GM18511 (cell line): ENCODE data around the gene AKAP7.
A peak's percentile ranks its signal among the peaks of the same experiment; 100 is the strongest.
"Not testable (repeated sequence)": the region's sequence is repeated elsewhere in the genome, so short reads cannot be mapped to it uniquely, and the experiment has no call there.

Experiments
- ATAC-seq: cut with Tn5 transposase; IDR thresholded peaks from one replicate; pipeline ENCODE4 v1.9.1; 2021; ENCODE audit warnings: mild to moderate bottlenecking, moderate library complexity; ENCODE audit not compliant: unreplicated experiment

Gene AKAP7

DNA sequence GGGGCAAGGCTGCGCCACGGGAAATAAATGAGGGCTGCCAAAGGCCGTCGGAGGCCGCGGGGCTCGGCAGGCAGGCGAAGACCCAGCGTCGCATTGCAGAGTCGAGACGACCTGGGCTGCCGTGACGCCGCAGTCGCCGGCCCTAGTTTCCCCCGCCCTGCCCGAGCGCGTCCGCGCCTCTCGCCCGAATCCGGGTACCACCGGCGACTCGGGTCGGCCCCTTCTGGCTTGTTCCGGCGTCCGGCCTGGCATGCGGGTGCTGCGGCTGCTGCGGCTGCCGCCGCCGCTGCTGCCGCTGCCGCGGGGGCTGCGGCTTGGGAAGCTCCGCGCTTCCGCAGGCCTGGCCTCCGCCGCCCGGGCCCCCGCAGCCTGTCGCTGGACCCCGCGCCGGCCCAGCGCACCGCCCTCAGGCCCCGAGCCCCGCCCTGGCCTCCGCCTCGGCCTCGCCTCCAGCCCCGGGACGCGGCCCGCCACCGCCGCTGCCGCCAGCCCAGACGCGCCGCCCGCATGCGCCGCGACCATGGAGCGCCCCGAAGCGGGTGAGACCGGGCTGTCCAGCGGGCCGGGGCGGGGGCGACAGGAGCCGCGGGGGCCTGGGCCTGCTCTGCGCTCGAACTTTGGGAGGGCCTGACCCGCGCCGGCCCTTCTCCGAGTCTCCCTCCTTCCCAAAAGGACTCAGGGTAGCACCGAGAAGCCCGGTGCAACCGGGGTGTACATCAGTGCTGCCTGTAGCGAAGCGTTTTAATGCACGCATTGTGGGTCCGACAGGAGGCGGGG lies at the start of gene AKAP7:
Gene AKAP7, plus strand, starts transcription at position 224 of the 777 bp plus-strand sequence. Its CDS starts 297 bp downstream, at position 521.
- peak; percentile 78 for ATAC-seq

DNA sequence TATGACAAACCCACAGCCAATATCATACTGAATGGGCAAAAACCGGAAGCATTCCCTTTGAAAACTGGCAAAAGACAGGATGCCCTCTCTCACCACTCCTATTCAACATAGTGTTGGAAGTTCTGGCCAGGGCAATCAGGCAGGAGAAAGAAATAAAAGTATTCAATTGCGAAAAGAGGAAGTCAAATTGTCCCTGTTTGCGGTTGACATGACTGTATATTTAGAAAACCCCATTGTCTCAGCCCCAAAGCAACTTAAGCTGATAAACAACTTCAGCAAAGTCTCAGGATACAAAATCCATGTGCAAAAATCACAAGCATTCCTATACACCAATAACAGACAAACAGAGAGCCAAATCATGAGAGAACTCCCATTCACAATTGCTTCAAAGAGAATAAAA lies 44.9 kb upstream of the AKAP7 start:
- not testable (repeated sequence) for ATAC-seq

DNA sequence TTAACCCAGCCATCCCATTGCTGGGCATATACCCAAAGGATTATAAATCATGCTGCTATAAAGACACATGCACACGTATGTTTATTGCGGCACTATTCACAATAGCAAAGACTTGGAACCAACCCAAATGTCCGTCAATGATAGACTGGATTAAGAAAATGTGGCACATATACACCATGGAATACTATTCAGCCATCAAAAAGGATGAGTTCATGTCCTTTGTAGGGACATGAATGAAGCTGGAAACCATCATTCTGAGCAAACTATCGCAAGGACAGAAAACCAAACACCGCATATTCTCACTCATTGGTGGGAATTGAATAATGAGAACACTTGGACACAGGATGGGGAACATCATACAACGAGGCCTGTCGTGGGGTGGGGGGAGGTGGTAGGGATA lies 43.3 kb upstream of the AKAP7 start:
- not testable (repeated sequence) for ATAC-seq

DNA sequence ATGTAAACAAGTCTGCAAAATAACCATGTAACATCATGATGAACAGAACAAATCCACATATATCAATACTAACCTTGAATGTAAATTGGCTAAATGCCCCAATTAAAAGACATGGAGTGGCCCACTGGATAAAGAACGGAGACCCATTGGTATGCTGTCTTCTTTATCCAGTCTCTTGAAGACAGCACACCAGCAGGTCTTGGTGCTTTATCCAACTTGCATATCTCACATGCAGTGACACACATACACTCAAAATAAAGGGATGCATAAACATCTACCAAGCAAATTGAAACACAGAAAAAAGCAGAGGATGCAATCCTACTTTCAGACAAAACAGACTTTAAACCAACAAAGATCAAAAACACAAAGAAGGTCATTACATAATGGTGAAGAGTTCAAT lies 41.9 kb upstream of the AKAP7 start:
- no peak for ATAC-seq

DNA sequence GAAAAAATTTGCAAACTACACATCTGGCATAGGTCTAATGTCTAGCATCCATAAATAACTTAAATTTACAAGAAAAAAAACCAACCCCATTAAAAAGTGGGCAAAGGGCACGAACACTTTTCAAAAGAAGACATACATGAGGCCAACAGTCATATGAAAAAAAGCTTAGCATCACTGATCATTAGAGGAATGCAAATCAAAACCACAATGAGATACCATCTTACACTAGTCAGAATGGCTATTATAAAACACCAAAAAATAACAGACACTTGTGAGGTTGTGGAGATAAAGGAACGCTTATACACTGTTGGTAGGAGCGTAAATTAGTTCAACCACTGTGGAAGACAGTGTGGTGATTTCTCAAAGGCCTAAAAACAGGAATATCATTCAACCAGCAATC lies 38.5 kb upstream of the AKAP7 start:
- ATAC-seq: no peak

DNA sequence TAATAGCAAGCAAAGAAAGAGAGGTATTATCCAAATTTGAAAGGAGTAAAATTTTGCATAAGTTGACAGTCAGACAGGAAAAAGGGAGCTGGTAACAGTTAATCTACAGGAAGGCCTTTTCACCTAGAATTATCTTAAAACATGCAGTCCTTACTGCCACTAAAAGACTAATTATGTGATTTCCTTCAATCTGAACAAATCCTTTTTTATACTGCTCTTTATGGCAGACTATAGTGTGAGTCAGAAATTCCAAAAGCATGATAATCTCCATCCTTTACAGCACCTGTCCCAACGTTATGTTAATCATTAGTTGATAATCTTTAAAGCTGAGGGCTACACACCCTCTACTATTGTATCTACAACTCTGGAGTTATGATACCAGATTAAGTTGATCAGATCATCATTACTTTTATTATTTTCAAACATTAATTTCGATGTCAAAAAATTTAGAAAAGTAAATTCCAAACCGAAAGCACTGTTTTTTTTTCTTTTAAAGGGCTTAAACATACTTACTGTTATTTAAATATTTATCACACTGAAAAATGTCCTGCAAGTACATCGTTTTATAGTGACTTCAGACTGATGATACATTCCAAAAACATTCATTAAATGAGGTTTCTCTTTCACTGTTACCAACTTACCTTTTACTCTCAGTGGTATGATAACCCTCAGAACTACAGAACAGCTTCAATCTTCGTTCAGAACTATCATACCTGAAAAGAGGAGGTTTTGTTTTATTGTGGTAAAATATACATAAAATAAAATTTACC lies 33.2 kb upstream of the AKAP7 start:
- no peak for ATAC-seq

DNA sequence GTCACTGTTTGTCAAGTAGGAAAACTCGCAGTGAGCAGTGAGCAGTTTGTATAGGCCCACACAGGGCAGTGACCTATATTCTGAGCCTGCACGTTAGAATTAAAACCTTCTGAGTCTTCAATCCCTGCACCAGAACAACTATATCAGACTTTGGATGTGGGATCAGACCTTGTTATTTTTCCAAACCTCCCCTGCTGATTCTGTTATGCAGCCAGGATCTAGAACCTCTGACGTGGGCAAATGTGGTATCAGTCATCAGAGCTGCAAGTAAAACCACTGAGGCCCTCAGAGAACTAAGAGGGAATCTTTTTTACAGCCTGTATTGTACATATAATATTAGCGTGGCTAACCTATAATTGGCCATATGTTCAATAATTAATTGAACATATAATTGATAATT lies 32.0 kb upstream of the AKAP7 start:
- no peak for ATAC-seq

DNA sequence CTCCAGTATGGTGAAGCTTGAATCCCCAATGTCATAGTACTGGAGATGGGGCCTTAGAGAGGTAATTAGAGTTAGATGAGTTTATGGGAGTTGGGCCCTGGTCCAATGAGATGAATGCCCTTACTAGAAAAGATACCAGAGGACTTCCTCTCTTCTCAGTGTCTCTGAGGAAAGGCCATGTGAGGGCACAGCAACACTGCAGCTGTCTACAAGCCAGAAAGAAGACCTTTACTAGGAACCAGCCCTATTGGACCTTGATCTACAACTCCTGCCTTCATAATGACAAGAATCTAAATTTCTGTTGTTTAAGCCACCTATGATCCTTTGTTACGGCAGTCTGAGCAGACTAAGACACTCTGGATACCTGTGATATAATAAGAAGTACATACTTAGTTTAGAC lies 31.4 kb upstream of the AKAP7 start:
- ATAC-seq: no peak

DNA sequence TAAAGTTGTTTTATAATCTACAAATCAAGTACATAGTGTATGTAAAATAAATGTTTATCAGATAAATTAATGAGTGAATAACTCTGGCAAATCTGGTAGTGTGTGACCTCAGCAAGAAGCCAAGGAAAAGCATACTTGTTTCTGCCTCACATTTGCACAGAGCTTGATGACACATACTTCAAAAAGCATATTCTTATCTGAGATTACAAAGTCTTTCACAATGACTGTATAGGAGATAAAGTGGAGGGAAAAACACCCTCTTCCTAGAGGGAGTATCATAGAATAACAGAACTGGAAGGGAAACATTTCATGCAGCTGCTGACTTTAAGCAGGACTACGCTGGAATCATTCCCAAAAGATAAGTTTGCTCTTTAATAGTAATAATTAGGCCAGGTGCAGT lies 28.1 kb upstream of the AKAP7 start:
- no peak for ATAC-seq

DNA sequence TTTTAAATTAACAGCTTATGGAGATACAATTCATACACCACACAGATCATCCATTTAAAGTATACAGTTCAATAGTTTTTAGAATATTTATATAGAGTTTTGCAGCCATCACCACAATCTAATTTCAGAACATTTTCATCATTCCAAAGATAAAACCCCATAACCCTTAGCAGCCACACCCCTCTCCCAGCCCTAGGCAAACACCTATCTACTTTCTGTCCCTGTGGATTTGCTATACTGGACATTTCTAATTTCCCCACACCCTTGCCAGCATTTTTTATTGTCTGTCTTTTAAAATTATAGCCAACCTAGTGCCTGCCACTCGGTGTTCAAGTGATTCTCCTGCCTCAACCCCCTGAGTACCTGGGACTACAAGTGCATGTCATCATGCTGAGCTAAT lies 23.0 kb upstream of the AKAP7 start:
- ATAC-seq: no peak

DNA sequence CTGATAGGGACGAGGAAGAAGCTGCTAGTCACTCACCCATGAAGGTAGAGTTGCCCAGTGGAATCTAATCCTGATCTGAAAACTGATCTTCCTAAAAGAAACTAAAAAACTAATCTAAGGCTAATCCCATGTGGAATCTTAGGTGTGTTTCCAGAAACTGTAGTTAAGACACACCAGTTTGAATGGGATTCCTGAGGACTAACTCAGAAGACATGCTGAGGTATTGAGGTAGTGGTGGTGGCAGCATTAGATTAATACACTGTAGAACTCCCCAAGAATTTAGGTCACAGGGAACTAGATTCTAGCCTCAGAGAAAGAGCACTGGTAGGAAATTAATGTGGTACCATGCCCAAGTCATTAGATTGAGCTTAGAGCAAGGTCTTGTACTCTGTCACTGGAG lies 19.6 kb upstream of the AKAP7 start:
- ATAC-seq: no peak

DNA sequence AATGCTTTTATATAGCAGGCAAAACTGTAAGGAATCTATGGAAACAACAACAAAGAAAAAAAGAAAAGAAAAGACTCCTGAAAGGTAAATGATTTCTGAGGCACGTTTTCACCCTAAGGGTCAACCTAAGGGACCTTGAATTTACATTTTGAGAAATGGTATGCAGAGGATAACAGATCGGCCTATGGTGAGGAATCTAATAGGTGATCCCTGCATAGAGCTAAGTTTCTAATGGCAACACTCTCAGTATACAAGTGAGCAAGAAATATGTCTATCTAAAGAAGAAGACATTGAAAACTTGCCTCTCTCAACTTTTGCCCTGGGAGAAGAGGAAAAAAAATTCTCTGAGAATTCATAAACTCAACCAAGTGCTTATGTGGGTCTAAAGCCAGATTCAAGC lies 18.9 kb upstream of the AKAP7 start:
- no peak for ATAC-seq

DNA sequence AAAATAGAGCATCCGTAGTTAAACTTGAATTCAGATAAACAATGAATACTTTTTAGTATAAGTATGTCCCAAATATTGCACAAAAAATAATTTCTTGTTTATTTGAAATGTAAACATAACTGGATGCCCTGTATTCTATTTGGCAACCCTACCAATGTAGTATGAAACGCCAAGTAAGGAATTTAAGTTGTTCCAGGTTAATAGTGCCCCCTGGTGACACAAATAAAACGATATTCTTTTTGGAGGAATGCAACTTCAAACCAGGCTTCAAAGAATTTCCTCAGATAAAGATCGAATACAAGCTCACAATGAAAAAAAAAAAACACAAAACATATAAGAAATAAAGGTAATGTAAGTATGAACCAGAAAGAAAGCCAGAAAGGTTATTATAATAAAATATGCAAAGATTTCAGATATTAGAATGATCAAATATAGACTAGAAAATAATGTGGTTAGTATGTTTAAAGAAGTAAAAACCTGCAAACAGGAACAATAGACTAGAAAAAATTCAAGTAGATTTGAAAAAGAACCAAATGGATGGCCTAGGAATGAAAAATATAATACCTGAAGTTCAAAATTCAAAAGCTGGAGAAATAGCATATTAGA lies 18.4 kb upstream of the AKAP7 start:
- no peak for ATAC-seq

DNA sequence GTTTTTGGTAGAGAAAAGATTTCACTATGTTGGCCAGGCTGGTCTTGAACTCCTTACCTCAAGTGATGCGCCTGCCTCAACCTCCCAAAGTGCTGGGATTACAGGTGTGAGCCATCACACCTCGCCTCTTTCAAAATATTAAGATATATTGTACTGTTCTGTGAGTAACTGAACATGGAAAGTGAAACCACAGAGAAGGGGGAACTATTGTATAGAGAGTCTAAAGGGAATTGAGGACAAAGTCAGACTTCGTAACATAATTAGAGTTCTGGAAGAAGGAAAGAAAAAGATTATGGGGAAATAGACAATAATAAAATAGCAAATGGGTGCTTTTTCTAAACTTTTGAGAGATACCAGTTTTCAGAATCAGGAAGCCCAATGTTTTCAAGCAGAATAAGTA lies 17.4 kb upstream of the AKAP7 start:
- no peak for ATAC-seq

DNA sequence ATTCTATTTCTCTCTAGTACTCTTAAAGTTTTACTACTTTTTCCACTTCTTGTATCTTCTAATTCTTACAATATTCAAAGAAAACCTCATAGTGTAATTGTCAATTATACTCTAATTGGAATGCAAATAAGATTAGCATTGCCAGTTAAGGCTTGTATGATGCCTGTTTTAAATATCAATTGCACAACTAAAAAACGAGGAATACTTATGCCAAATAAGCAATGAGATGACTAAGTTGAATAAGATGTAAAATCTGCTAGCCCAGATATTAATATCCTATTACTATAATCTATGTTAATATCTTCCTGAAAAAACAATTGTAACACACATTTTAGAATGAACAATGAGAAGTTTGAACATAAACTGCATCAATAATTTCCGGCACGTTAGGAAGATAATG lies 13.3 kb upstream of the AKAP7 start:
- ATAC-seq: no peak

DNA sequence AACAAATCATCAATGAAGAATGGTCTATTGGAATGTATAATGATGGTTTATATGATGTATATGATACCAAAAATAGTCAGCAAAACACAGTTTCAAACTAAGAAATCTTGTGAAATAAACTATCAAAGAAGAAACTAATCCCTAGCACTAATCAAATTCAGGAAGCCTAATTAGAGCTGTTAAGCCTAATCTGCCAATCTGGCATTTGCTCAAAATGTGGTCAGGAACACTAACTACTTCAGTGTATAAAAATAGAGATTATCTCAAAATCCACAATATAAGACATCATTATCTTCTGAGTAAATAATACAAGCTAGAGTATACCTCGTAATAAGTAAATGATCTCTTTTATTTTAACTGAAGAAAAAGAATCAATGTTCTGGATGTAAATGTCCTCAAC lies 12.8 kb upstream of the AKAP7 start:
- ATAC-seq: no peak

DNA sequence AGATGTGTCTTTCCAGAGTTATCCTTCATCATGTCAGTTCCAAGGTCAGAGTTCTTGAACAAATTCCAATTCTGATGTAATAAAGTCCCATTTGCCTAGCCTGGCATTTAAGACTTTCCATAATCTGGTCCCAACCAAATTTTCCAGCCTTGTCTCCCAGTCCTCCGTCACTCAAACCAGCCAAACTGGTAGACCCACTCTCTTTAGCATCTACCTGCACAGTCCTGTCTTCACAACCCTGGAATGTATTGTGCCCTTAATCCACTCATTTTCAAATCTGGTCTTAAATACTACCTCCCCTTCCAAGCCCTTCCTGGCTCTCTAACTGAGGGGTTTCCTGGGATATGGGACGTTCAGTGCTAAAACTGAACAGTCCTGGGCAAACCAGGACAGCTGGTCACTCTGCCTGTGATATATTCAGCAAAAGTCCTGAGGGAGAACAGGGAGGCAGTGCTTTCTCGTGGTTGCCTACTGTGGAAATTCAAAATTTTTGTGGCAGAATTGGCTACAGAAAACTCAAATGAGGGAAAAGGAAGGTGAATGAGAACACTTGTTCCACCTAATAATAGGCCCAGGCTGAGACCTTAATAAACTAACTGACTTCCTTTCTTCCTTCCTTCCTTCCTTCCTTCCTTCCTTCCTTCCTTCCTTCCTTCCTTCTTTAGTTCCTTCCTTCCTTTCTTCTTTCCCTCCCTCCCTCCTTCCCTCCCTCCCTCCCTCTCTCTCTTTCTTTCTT lies 10.8 kb upstream of the AKAP7 start:
- ATAC-seq: no peak

DNA sequence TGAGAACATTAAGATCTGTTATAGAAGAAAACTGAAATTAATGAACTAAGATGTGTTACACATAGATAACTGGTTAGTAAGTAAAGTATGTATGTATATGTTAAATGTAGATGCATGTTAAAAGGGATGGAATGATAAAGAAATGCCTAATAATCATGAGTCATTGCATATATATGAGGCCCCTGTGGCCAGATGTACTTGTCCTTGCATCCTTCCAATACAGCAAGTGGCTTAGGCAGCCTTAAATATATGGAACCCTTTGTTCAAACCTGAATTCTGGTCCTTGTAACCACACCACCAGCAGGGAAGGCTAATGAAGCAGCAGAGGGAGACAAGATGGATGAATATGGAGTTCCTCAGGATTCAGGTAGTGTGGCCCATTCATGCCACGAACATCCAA lies 9.8 kb upstream of the AKAP7 start:
- no peak for ATAC-seq

DNA sequence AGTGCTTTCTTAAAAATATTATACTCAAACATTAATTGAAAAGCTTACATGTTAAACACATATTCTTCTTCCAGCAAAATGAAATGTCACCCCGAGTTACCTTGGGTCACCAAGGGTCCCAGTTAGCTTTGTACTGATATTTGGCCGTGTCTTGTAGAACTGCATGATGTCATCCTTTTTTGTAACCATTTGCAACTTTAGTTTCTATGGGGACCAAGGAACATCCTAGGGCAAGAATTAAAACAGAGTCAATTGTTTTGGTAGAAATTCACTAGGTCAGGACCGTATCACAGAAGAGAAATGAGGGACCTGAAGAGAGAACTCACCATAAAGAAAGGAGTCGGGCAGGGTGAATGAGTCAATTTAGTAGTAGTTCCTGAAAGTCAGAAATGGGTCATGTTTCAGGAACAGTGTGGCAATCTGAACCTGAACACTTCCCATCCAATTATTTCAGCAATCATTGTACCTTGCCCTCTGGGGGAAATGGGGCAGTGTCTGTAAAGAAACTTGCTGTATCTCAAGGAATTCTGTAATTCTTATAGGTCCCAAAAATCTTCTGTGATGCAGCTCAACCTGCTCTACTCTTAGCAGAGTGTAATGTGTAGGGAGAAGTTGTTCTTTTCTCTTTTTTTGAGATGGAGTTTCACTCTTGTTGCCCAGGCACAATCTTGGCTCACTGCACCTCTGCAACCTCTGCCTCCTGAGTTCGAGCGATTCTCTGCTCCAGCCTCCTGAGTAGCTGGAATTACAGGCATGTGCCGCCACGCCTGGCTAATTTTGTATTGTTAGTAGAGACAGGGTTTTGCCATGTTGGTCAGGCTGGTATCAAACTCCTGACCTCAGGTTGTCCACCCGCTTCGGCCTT lies 5.3 kb upstream of the AKAP7 start:
- no peak for ATAC-seq

DNA sequence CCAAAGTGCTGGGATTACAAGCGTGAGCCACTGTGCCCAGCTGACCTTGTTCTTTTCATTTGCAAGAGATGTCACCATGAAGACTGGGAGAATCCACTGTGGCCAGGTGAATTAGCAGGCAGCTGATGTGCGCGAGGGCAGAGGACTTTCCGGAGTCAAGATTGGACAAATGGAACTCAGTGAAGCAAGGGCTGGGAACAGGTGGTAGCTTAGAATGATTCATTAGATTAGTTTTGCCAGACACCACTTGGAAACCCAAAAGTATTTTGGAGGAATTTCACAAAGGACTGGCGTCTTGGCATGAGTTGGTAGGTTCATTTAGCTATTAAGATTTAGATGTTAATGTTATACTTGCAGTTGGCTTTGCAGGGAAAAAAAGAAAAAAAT lies 4.7 kb upstream of the AKAP7 start:
- no peak for ATAC-seq
